ENCODE data around the gene HEATR5B.
"Not testable (repeated sequence)": the region's sequence is repeated elsewhere in the genome, so short reads cannot be mapped to it uniquely, and the experiment has no call there.

Gene HEATR5B

DNA sequence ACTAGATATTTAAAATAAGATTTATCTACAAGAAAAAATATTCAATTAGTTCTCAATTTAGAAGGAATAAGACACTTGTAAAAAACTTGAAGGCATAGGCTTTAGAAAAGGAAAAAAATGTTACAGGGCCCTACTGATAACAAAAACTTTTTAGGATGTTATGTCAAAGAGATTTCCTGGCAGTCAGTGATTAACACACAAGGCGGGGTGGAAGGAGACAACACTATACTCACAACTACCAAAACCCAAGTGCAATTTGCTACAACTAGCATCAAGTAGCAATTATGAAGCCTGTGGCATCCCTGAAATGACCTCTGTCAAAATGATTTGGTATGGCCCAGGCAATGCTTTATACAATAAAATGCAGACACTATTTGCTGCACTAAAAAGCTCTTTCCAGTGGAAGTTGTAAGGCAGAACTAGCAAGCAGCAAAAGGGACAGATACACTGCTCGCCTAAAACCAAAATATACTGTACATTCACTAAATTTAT, 133.1 kb downstream of the HEATR5B start:
- no peak for DNase-seq (ENCODE audit: low read depth in 3 of 3, low spot score in 1 of 3)

DNA sequence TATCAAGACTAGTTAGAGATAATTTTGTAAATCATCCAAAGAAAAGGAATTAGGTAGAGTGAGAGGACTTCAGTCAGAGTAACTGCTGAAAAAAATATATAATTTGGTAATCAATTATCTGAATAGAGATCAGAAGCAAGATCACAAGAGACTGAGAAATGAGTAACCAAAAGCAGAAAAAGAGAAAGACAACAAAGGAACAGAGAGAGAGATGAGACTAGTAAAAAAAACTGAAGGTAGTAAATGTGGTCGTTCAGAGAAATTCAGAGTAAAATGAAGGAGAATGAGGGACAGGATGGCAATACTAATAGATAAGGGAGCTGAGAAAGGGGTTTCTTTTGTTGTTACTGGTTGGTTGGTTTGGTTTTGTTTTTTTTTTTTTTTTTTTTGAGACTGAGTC, 134.3 kb downstream of the HEATR5B start:
- DNase-seq (ENCODE audit: low read depth in 3 of 3, low spot score in 1 of 3) = no peak

DNA sequence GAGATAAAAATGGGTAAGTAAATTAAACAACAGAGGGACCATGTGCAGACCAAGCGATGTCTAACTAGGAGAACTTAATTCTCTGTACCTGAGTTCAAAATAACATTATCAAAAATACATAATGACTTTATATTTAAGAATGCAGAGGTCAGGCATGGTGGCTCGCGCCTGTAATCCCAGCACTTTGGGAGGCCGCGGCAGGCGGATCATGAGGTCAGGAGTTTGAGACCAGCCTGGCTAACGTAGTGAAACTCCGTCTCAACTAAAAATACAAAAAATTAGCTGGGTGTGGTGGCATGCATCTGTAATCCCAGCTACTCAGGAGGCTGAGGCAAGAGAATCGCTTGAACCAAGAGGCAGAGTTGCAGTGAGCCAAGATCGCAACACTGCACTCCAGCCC, 138.9 kb downstream of the HEATR5B start:
- DNase-seq (ENCODE audit: low read depth in 3 of 3, low spot score in 1 of 3) = not testable (repeated sequence)

DNA sequence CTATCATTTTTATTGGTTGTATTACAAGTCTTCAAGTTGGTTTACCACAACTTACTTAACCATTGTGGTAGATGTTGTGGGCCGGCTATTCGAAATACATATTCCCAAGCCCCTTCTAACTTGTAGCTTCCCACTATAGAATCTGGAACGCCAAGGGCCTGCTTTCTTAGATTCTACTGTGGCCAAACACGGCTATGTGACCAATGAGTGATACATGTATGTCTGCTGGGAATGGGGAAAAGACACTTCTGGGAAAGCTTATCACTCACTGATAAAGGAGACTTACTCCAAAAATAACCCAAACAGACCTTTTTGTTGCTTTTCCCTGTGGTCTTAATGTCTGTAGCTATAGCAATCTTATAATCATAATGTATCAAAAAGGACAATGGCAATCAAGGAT, 142.3 kb downstream of the HEATR5B start:
- no peak for DNase-seq (ENCODE audit: low read depth in 3 of 3, low spot score in 1 of 3)

DNA sequence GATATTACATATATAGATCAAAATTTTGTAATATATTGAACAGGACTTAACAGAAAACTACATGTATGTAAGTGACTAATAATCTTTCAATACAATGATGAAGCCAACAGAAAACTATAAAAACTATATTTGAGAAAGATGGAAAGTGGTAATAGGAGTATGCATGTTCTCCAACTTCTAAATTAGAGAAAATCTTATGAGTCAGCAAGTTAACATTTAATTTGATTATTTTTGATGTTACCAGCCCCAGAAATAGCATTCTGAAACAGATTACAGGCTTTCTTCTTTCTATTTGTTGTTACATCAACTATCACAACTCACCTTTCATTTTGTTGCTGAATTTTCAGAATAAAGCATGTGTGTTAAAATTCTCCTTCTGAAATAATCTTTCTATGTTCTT, 147.6 kb downstream of the HEATR5B start:
- DNase-seq (ENCODE audit: low read depth in 3 of 3, low spot score in 1 of 3) = not testable (repeated sequence)

DNA sequence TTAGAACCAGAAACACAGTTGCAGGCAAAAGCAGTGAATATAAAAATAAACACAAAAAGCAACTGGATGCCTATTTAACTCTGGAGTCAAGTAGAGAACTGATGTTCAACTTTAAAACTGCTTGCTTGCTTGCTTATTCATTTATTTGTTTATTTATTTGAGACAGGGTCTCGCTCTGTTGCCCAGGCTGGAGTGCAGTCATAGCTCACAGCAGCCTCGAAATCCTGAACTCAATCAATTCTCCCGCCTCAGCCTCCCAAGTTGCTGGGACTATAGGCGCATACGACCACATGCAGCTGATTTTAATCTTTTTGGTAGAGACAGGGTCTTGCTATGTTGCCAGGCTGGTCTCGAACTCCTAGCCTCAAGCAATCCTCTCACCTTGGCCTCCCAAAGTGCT, 152.5 kb downstream of the HEATR5B start:
- not testable (repeated sequence) for DNase-seq (ENCODE audit: low read depth in 3 of 3, low spot score in 1 of 3)

Data from stimulated activated CD4-positive, alpha-beta T cell treated with anti-CD3 and anti-CD28 coated beads, TNF-alpha, amount 100 ng/mL, for 1 hour (primary cell).